Stimulated activated memory B cell treated with anti-CD40 and anti-IgM and Interleukin-4, amounts not matched to agents 10 μg/mL and 1 μg/mL and 100 μg/mL, for 72 hours (primary cell): ENCODE data around the gene PRSS22.

Source experiments
- ATAC-seq: fragments of 150-1000 bp; cut with Tn5 transposase; 2 replicates; pipeline ENCODE4 v1.10.0; 2021
- H3K27ac Mint-ChIP-seq: one replicate; pipeline ENCODE4 v1.8.0; 2022; ENCODE audit warnings: mild to moderate bottlenecking, mixed read lengths
- H3K27me3 Mint-ChIP-seq: one replicate; pipeline ENCODE4 v1.8.0; 2022; ENCODE audit warnings: mixed read lengths
- H3K36me3 Mint-ChIP-seq: one replicate; pipeline ENCODE4 v1.8.0; 2022; ENCODE audit warnings: mixed read lengths
- H3K4me1 Mint-ChIP-seq: one replicate; pipeline ENCODE4 v1.8.0; 2022; ENCODE audit warnings: mixed read lengths
- H3K4me3 Mint-ChIP-seq: one replicate; pipeline ENCODE4 v1.8.0; 2022; ENCODE audit warnings: mild to moderate bottlenecking, moderate library complexity, mixed read lengths
- H3K9me3 Mint-ChIP-seq: one replicate; pipeline ENCODE4 v1.8.0; 2022; ENCODE audit warnings: mixed read lengths

The PRSS22 gene

GRCh38 chr16:2806286-2806685 lies 51.7 kb downstream of the PRSS22 start:
- Mint-ChIP-seq H3K9me3 (peaks cover 10% of the 10 kb centered on the region), H3K27me3 (peaks cover 74% of the 10 kb centered on the region), H3K4me3 (no peak overlapping the region), H3K27ac (no peak overlapping the region), H3K36me3 (peaks cover 6% of the 10 kb centered on the region), H3K4me1 (no peaks in the 10 kb centered on the region)
- no peak for ATAC-seq

GRCh38 chr16:2804728-2805127 lies 53.2 kb downstream of the PRSS22 start:
- peaks cover 10% of the 10 kb centered on the region for H3K9me3 Mint-ChIP-seq

DNA sequence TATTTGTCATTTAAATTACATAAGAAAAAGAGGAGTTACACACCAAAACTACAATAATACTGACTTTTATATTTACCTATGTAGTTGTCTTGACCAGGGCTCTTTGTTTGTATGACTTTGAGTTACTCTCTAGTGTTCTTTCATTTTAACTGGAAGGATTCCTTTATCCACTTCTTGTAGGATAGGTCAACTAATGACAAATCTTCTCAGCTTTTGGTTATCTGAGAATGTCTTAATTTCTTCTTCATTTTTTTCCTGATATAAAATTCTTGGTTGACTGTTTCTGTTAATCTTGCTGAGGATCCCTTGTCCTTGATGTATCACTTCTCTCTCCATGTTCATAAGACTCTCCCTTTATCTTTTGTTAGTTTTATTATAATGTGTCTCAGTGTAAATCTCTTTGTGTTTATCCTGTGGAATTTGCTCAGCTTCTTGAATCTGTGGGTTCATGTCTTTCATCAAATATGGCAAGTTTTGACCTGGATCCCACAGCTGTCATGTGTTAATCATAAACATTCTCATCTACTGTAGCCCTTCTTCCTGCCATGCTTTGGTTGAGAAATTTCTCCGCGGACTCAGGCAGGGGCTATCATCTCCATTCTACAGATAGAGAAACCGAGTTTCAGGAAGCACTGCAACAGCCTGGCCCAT lies 54.3 kb downstream of the PRSS22 start:
- Mint-ChIP-seq H3K27me3 (peaks cover 49% of the 10 kb centered on the region), H3K4me3 (no peak overlapping the region), H3K9me3 (peaks cover 4% of the 10 kb centered on the region), H3K4me1 (no peaks in the 10 kb centered on the region), H3K27ac (no peak overlapping the region), H3K36me3 (peaks cover under 1% of the 10 kb centered on the region)
- ATAC-seq: no peak

More at GRCh38 chr16:2804728-2805127, 53.2 kb downstream of the PRSS22 start:
- H3K36me3 Mint-ChIP-seq: peaks cover 6% of the 10 kb centered on the region
- H3K4me1 Mint-ChIP-seq: no peaks in the 10 kb centered on the region
- H3K27me3 Mint-ChIP-seq: peaks cover 59% of the 10 kb centered on the region
- no peak for ATAC-seq
- no peak overlapping the region for H3K27ac Mint-ChIP-seq
- no peak overlapping the region for H3K4me3 Mint-ChIP-seq
